Inflammatory macrophage treated with lipopolysaccharide for 1 hour (primary cell): ENCODE measurements around the gene PDRG1.

Experiments
- DNase-seq, 2 donors: peaks; one replicate each; pipeline ENCODE4 v3.0.0-alpha.2; 2020 to 2022

Gene PDRG1

DNA sequence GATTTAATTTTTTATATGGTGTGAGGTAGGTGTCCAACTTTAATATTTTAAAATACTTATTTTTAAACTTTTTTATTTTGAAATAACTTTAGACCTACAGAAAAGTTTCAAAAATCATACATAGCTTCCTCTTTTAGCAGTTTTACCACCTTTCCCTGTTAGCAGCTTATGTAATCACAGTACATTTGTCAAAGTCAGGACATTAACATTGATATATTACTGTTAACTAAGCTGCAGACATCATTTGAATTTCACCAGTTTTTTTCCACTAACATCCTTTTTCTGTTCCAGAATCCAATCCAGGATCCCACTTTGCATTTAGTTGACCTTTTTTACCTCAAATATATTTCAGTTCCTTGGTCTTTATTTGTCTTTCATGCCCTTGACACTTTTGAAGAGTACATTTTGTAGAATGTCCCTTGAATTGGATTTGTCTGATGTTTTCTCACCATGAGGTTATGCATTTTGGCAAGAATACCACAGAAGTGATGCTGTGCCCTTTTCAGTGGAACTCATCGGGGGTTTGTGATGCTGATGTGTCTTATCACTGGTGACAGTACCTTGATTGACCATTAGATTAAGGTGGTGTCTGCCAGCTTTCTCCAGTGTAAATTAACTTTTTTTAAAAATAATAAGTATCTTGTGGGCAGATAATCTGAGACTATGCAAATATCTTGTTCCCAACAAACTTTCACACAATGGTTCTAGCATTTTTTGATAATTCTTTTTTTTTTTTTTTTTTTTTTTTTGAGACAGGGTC is 48.0 kb downstream of the PDRG1 start:
- DNase-seq = no peak

DNA sequence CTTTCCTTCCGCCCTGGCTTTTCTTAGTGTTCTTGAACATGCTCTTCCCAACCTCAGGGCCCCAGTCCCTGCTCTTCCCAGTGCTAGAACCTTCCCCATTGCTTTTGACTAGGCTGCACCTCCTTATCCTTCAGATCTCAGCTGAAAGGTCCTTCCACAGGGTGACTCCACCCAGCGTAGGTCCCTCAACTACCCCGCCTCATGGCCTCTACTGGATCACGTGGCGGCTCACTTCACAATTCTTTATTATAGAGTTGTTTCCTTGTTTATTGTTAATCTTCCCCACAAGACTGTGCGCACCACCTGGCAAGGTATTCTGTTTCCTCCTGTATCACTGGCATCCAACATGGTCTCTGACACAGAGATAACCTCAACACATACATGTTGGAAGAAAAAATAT is 50.2 kb downstream of the PDRG1 start:
- no peak for DNase-seq

DNA sequence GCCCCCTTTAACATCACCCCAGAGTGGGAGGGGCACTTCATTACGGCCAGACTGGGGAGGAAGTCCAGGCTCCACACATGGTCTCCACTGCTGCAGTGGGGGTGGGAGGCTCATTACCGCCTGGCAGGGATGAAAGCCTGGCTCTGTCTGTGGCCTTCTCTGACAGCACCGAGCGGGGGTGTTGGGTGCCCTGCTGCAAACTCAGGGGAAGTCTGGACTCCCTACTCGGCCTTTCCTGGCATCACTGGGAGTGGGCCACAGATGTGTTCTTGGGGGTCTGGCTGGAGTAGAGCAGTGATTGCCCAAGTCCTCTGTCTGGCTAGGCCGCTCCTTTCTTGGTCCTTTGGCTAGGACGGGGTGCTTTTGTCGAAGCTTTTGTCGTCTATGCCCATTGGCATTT is 54.3 kb downstream of the PDRG1 start:
- DNase-seq = no peak

DNA sequence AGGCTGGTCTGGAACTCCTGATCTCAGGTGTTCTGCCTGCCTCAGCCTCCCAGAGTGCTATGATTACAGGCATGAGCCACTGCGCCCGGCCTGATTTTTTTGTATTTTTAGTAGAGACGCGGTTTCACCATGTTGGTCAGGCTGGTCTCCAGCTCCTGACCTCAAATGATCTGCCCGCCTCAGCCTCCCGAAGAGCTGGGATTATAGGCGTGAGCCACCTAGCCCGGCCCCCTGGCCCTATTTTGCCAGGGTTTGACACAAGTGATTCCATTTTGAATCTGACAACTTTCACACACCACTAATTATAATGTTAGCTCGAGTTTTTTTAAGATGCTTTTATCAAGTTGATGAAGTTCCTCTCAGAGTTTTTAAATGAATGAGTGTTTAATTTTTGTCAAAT is 55.8 kb downstream of the PDRG1 start:
- DNase-seq = no peak

DNA sequence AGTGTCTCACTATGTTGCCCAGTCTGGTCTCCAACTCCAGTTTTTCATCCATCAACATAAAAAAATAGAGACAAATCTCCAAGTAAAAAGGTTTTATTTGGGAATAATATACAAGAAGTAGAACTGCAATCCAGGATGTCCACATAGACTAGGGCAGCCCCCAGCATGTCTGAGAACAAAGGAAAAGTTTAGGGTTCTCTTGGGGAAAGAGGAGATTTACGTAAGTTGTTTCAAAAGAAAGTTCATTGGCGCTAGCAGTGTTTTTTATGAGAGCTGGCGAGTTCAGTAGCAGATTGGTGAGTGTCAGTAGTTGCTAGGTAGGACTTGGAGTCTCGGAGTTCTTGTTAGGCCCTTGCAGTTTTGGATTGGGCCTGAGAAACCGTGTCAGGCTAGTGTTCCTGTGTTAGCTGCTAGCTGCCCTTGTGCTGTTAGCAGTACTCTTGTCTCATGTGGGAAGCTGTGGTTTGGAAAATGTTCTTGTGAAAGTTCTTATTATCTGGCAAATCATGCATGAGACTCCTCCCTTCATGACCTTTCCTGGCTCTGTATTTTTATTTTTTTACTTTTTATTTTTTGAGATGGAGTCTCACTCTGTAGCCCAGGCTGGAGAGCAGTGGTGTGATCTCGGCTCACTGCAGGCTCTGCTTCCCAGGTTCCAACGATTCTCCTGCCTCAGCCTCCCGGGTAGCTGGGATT is 56.7 kb downstream of the PDRG1 start:
- peak; percentile 90 to 91 for DNase-seq
